Left ventricle myocardium inferior (tissue), 1 donor: ENCODE data around the gene TP53BP2. TPM values are rescaled to one million over a fixed set of nuclear protein-coding genes. Genes with fewer than 3 reads are reported as not detected.
A peak's percentile ranks its signal among the peaks of the same experiment; 100 is the strongest.

Experiments used
- DNase-seq: peaks from one replicate; pipeline ENCODE4 v3.0.0-alpha.2; 2020
- H3K27ac ChIP-seq: fragments of 200-600 bp; replicated peaks from 2 replicates; pipeline ENCODE4 v1.8.0; 2021
- H3K27me3 ChIP-seq: fragments of 200-600 bp; 2 replicates; pipeline ENCODE4 v1.8.0; 2021; ENCODE audit warnings: low read depth
- H3K36me3 ChIP-seq: fragments of 200-600 bp; 2 replicates; pipeline ENCODE4 v1.8.0; 2021
- H3K4me1 ChIP-seq: fragments of 200-600 bp; 2 replicates; pipeline ENCODE4 v1.8.0; 2021
- H3K4me3 ChIP-seq: fragments of 200-600 bp; 2 replicates; pipeline ENCODE4 v1.8.0; 2021; ENCODE audit warnings: mild to moderate bottlenecking, moderate library complexity
- H3K9me3 ChIP-seq: fragments of 200-600 bp; replicated peaks from 2 replicates; pipeline ENCODE4 v1.8.0; 2021
- intact Hi-C: fragments of 100-400 bp; cut with micrococcal nuclease; formaldehyde crosslinking; loops from one replicate; pipeline ENCODE4 v1.11.0; 2022
- total RNA-seq: library from RNA; stranded (reverse); fragmentation: NEBNext Ultra II Directional; extraction: Animal tissue kit (Norgen Biotek cat#: 25700); gene quantifications from one replicate; pipeline ENCODE4 v1.2.1, GENCODE V29; 2021
- TF ChIP-seq, protein P1 (sequence below): fragments of 200-600 bp; IDR thresholded peaks from 2 replicates; pipeline ENCODE4 v1.8.0; 2021; ENCODE audit warnings: antibody characterized with exemption, mild to moderate bottlenecking, borderline replicate concordance
- donor health status: DM: no; HTN: yes; CAD: no; lungs with severe emphysema.

Gene TP53BP2
- total RNA-seq, 1 donor from 2014 or later = 19.0 TPM

DNA sequence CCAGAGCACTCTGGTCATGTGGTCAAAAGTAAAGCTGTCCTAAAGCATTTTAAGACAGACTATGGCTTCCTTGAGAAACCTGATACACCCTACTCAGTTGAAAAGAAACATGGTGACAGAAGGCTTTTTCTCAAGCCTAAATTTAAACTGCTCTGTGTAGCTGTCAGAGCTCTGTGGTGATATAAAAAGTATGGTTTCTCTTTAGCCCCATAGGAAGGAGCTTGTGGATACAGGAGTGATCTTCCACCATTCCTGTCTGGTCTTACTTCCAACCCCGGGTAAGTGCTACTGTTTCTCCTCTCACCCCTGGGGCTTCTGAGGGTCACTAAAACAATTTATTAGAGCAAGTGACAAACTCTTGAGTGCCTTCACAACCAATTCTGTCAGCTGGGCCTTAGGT, 8.5 kb downstream of the TP53BP2 start:
- DNase-seq = no peak
- H3K9me3 ChIP-seq = no peaks in the 10 kb centered on the region
- H3K4me3 ChIP-seq = no peak overlapping the region
- TF ChIP-seq, protein P1, sequence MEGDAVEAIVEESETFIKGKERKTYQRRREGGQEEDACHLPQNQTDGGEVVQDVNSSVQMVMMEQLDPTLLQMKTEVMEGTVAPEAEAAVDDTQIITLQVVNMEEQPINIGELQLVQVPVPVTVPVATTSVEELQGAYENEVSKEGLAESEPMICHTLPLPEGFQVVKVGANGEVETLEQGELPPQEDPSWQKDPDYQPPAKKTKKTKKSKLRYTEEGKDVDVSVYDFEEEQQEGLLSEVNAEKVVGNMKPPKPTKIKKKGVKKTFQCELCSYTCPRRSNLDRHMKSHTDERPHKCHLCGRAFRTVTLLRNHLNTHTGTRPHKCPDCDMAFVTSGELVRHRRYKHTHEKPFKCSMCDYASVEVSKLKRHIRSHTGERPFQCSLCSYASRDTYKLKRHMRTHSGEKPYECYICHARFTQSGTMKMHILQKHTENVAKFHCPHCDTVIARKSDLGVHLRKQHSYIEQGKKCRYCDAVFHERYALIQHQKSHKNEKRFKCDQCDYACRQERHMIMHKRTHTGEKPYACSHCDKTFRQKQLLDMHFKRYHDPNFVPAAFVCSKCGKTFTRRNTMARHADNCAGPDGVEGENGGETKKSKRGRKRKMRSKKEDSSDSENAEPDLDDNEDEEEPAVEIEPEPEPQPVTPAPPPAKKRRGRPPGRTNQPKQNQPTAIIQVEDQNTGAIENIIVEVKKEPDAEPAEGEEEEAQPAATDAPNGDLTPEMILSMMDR = no peak
- no peaks in the 10 kb centered on the region for H3K27me3 ChIP-seq
- H3K36me3 ChIP-seq = no peaks in the 10 kb centered on the region
- H3K4me1 ChIP-seq = peaks cover 97% of the 10 kb centered on the region
- intact Hi-C loops = no loop called here
- H3K27ac ChIP-seq = no peak overlapping the region

DNA sequence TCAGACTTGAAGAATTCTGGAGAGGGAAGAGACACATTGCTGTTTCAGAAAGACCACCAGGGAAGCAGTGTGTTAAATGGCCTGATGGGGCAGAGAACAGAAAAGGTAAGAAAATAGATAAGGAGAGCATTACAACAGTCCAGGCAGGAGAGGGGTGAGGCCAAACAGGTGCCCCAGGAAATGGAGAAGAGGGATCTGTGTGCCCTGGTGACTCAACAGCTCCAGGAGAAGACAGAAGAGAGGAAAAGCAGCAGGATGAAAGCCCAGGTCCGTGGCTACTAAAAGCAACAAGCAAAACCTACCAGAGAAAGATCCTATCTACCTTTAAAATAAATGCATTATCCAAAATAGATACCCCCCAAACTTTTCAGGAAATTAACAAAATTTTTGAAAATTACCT, 9.2 kb downstream of the TP53BP2 start:
- Histone ChIP-seq H3K4me3 (no peak overlapping the region), H3K36me3 (no peaks in the 10 kb centered on the region), H3K9me3 (no peaks in the 10 kb centered on the region), H3K27ac (no peak overlapping the region), H3K4me1 (peaks cover 97% of the 10 kb centered on the region), H3K27me3 (no peaks in the 10 kb centered on the region)
- no peak for DNase-seq
- intact Hi-C loops = no loop called here
- TF ChIP-seq, protein P1 = no peak

DNA sequence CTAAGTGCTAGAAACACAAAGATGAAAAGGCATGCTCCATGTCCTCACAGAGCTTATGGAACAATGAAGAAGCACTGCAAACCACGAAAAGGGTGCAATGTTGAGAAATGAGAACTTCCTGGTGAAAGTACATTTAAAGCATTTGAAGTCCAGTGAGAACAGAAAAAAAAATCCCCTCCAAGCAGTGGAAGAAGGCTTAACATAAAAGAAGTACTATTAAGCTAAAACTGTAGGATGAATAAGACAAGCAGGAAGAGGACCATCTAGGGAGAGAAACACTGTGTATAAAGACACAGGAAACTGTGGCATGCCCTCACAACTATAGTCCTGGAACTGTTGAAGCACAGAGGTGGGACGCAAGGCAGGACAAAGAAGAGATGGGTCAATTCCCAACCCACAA, 10.0 kb downstream of the TP53BP2 start:
- TF ChIP-seq, protein P1 = no peak
- H3K4me1 ChIP-seq = peaks cover 95% of the 10 kb centered on the region
- H3K4me3 ChIP-seq = no peak overlapping the region
- H3K36me3 ChIP-seq = no peaks in the 10 kb centered on the region
- intact Hi-C loops = no loop called here
- H3K27ac ChIP-seq = no peak overlapping the region
- H3K27me3 ChIP-seq = no peaks in the 10 kb centered on the region
- no peaks in the 10 kb centered on the region for H3K9me3 ChIP-seq
- DNase-seq = no peak

DNA sequence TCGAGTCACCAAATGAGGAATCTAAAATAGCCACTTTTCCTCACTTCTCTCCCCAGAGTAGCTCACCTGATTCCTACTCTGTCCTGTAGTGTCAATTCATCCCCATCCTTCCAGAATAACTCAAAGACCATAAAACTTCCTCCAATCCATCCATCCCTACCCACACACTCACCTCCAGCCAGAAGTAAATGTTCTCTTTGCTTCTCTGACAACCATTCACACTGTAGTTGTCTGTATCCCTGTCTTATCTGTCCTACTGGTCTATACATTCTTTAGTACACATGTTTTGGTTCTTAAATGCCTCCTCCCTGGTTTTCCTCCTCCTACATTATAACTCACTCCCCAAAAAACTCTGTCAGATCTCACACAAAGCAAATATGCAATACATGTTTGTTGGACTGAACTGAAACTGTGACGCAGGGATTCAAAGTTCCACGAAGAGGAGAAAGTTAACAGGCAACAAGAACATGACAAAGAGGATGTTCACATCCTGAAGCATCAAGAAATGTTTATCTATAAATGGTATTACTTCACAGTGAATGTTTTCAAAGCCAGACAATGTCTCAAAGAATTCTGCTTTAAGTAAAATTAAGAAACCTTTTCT, 11.0 kb downstream of the TP53BP2 start:
- no peak for DNase-seq
- H3K9me3 ChIP-seq = no peaks in the 10 kb centered on the region

DNA sequence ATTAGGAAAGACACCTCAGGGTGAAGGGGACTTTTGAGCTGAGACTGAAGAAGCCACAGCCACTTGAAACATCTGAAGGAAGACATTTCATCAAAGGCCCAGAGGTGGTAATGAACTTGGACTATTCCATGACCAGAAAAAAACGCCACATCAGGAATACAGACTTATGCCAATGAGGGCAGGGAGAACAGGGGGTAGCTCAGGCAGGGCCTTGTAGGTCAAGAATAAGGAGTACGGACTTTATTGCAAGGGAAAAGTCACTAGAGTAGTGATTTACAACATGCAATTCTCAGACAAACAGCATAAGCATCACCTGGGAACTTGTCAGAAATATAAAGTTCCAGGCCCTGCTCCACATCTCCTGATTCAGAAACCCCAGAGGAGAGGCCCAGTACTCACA, 11.8 kb downstream of the TP53BP2 start:
- TF ChIP-seq, protein P1 = no peak
- H3K4me1 ChIP-seq = peaks cover 80% of the 10 kb centered on the region
- no peak for DNase-seq
- no peaks in the 10 kb centered on the region for H3K27me3 ChIP-seq
- intact Hi-C loops = no loop called here
- H3K9me3 ChIP-seq = no peaks in the 10 kb centered on the region
- H3K27ac ChIP-seq = no peak overlapping the region
- H3K36me3 ChIP-seq = no peaks in the 10 kb centered on the region
- H3K4me3 ChIP-seq = no peak overlapping the region

More for the DNA sequence above, 11.0 kb downstream of the TP53BP2 start:
- Histone ChIP-seq H3K4me3 (no peak overlapping the region), H3K4me1 (peaks cover 85% of the 10 kb centered on the region), H3K36me3 (no peaks in the 10 kb centered on the region), H3K27me3 (no peaks in the 10 kb centered on the region), H3K27ac (peak overlapping the region; percentile 12)
- TF ChIP-seq, protein P1 = no peak
- intact Hi-C loops = no loop called here
